Mononuclear cell (primary cell): ENCODE data around the gene PRR12. TPM values are rescaled to one million over a fixed set of nuclear protein-coding genes. Genes with fewer than 3 reads are reported as not detected.
"Not testable (repeated sequence)": the region's sequence is repeated elsewhere in the genome, so short reads cannot be mapped to it uniquely, and the experiment has no call there.

Source experiments
- H3K27me3 ChIP-seq: 2 replicates; pipeline ENCODE4 v1.6.0; 2011; ENCODE audit warnings: low read length, control low read depth; ENCODE audit not compliant: insufficient read depth
- H3K4me1 ChIP-seq: 2 replicates; pipeline ENCODE4 v1.5.1; 2011; ENCODE audit warnings: mild to moderate bottlenecking, low read length, control low read depth; ENCODE audit not compliant: insufficient read depth
- H3K4me3 ChIP-seq: 2 replicates; pipeline ENCODE4 v1.5.1; 2011; ENCODE audit warnings: mild to moderate bottlenecking, low read length, moderate library complexity
- H3K9me3 ChIP-seq: 2 replicates; pipeline ENCODE4 v1.5.1; 2011; ENCODE audit warnings: low read depth, mild to moderate bottlenecking, control low read depth, low read length
- total RNA-seq: library from RNA; depleted of rRNA; stranded (reverse); fragments of >200 nt; gene quantifications from one replicate; pipeline ENCODE4 v1.2.3, GENCODE V29; 2012

PRR12 gene
- total RNA-seq, 1 donor = 6.4 TPM

GRCh38 chr19:49614096-49614833, 23.3 kb downstream of the PRR12 start:
- Histone ChIP-seq H3K27me3 (no peaks in the 10 kb centered on the region), H3K4me1 (peaks cover 22% of the 10 kb centered on the region), H3K9me3 (no peaks in the 10 kb centered on the region), H3K4me3 (no peak overlapping the region)

- Histone ChIP-seq H3K9me3 (no peaks in the 10 kb centered on the region), H3K4me1 (peaks cover 22% of the 10 kb centered on the region), H3K4me3 (no peak overlapping the region), H3K27me3 (no peaks in the 10 kb centered on the region)
Measured at GRCh38 chr19:49615861-49616260, 24.9 kb downstream of the PRR12 start.

GRCh38 chr19:49616532-49616931, 25.6 kb downstream of the PRR12 start:
- no peaks in the 10 kb centered on the region for H3K9me3 ChIP-seq
- H3K27me3 ChIP-seq = no peaks in the 10 kb centered on the region
- H3K4me1 ChIP-seq = peaks cover 22% of the 10 kb centered on the region
- no peak overlapping the region for H3K4me3 ChIP-seq

DNA sequence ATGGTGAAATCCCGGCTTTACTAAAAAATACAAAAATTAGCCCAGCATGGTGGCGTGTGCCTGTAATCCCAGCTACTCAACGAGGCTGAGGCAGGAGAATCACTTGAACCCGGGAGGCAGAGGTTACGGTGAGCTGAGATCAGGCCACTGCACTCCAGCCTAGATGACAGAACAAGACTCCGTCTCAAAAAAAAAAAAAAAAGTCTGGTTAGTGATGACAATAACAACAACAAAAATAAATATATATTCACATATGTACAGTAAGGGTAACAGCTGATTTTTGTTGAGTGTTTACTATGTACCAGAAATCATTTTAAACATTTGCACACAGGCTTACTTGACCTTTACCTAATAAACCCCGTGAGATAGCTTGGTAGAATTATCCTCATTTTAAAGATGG, 26.0 kb downstream of the PRR12 start:
- H3K4me3 ChIP-seq = no peak overlapping the region
- no peaks in the 10 kb centered on the region for H3K9me3 ChIP-seq
- H3K4me1 ChIP-seq = peaks cover 21% of the 10 kb centered on the region
- H3K27me3 ChIP-seq = no peaks in the 10 kb centered on the region

- H3K4me3 ChIP-seq, H3K9me3 ChIP-seq, H3K27me3 ChIP-seq: not testable (repeated sequence)
- H3K4me1 ChIP-seq = peaks cover 12% of the 10 kb centered on the region
Measured at GRCh38 chr19:49617860-49618259, 26.9 kb downstream of the PRR12 start.

- H3K27me3 ChIP-seq = no peaks in the 10 kb centered on the region
- H3K9me3 ChIP-seq = no peaks in the 10 kb centered on the region
- no peaks in the 10 kb centered on the region for H3K4me1 ChIP-seq
- no peak overlapping the region for H3K4me3 ChIP-seq
Measured at GRCh38 chr19:49624967-49625910, 34.3 kb downstream of the PRR12 start.

GRCh38 chr19:49626226-49626625, 35.2 kb downstream of the PRR12 start:
- Histone ChIP-seq H3K4me1 (no peaks in the 10 kb centered on the region), H3K27me3 (no peaks in the 10 kb centered on the region), H3K9me3 (no peaks in the 10 kb centered on the region), H3K4me3 (no peak overlapping the region)

- Histone ChIP-seq H3K4me1 (no peaks in the 10 kb centered on the region), H3K4me3 (no peak overlapping the region), H3K9me3 (no peaks in the 10 kb centered on the region), H3K27me3 (no peaks in the 10 kb centered on the region)
Measured at GRCh38 chr19:49629659-49630058, 38.7 kb downstream of the PRR12 start.

DNA sequence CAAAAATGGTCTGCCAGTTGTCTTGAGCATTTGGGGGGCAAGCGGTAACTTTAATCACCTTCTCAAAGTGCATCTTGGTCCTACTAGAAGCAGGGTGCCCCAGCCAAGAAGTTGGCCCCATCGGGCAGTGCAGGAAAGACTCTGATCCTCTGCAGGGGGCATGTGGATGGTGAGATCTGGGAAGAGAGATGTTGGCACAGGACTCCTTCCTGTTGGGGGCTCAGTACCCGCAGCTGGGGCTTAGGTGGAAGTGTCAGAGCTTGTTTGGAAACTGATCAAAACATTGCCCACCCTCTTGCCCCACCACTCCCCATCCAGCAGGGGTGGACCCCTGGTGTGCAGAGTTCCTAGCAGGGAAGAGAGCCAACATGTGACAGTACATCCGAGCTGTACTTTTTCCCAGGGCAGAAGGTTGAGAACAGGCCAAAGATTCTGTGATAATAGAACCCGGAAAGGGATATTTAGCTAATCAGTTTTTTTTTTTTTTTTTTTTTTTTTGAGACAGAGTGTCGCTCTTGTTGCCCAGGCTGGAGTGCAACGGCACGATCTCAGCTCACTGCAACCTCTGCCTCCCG, 40.1 kb downstream of the PRR12 start:
- Histone ChIP-seq H3K9me3 (no peaks in the 10 kb centered on the region), H3K27me3 (no peaks in the 10 kb centered on the region), H3K4me1 (no peaks in the 10 kb centered on the region), H3K4me3 (no peak overlapping the region)

- Histone ChIP-seq H3K4me1 (no peaks in the 10 kb centered on the region), H3K27me3 (no peaks in the 10 kb centered on the region), H3K9me3 (no peaks in the 10 kb centered on the region)
Measured at GRCh38 chr19:49631610-49632192, 40.7 kb downstream of the PRR12 start.

GRCh38 chr19:49632576-49632975, 41.6 kb downstream of the PRR12 start:
- Histone ChIP-seq H3K4me1 (no peaks in the 10 kb centered on the region), H3K9me3 (no peaks in the 10 kb centered on the region), H3K4me3 (no peak overlapping the region), H3K27me3 (no peaks in the 10 kb centered on the region)

More at GRCh38 chr19:49631610-49632192, 40.7 kb downstream of the PRR12 start:
- H3K4me3 ChIP-seq = no peak overlapping the region

- not testable (repeated sequence) for H3K27me3 ChIP-seq
Measured at GRCh38 chr19:49633273-49633672, 42.3 kb downstream of the PRR12 start.

DNA sequence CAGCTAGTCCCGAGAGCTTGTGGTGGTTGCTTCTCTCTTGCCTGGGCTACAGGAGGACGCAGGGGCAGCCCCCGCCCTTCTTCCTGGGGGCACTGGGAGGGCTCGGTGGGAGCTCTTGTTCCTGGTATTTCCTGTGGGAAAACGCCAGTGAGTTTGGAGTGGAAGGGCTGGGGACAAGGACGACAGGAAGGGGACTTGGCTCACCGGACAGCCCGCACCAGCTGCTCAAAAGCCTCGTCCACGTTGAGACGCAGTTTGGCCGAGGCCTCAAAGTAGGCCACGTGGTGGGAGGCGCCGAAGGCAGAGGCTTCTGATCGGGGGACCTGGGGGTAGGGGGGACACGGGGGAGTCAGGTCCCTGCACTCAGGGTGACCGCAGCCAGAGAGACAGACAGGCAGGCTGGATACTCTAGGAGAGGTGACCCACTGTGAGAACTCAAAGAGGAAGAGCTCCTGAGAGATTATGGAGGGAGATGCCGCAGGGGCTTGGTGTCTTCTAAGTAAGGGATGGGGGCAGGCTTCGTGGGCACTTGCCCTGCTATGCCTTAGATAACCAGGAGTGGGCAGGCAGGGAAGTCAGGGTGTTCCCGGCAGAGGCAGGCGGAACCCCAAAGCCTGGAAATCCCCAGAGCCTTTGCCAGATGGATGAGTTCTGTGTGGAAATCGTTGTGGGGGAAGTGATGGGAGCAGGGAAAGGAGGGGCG, 44.7 kb downstream of the PRR12 start:
- no peak overlapping the region for H3K4me3 ChIP-seq
- no peaks in the 10 kb centered on the region for H3K27me3 ChIP-seq
- no peaks in the 10 kb centered on the region for H3K9me3 ChIP-seq

More at GRCh38 chr19:49633273-49633672, 42.3 kb downstream of the PRR12 start:
- not testable (repeated sequence) for H3K9me3 ChIP-seq, H3K4me3 ChIP-seq, H3K4me1 ChIP-seq

DNA sequence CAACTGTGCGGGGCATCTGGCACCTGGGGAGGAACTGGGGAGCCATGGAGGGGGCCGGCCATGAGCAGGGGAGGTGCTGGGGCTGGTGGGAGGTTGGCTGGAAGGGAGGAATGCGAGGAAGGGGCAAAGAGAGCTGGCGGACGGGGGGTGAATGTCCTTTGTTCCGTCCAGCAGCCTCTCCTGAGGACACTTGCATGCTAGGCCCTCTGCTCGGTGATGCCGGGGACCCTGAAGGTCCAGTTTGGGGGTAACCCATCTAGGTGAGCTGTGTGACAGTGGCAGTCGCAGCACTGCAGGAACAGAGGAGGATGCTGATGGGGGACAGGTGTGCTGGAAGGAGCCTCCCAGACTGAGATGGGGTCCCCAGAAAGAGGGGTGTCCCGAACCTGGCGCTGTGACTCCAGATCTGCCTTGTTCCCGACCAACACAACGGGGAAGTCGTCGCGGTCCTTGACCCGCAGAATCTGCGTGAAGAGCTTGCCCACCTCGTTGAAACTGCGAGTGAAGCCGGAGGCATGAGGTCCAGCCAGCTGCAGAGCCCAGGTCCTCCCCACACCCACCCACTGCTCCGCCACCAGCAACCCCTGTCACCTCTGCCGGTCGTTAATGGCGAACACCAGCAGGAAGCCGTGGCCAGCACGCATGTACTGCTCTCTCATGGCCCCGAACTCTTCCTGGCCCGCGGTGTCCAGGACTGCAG, 45.4 kb downstream of the PRR12 start:
- H3K4me1 ChIP-seq = peaks cover 30% of the 10 kb centered on the region

More for the DNA sequence above, 44.7 kb downstream of the PRR12 start:
- H3K4me1 ChIP-seq = peaks cover 23% of the 10 kb centered on the region

More for the DNA sequence above, 45.4 kb downstream of the PRR12 start:
- Histone ChIP-seq H3K27me3 (no peaks in the 10 kb centered on the region), H3K9me3 (no peaks in the 10 kb centered on the region), H3K4me3 (no peak overlapping the region)
